Activated CD8-positive, alpha-beta T cell treated with anti-CD3 and anti-CD28 coated beads, Interleukin-2, amount 10 ng/mL, durations not matched to agents 7 days and 5 days (primary cell): ENCODE data around the gene SLC38A1. TPM values are rescaled to one million over a fixed set of nuclear protein-coding genes. Genes with fewer than 3 reads are reported as not detected.

ENCODE experiments used
- ATAC-seq: fragments of 150-1000 bp; cut with Tn5 transposase; one replicate; pipeline ENCODE4 v1.10.0; 2021; ENCODE audit warnings: moderate library complexity
- CTCF ChIA-PET: fragments of 350-600 bp; sonication (Branson Sonifier 250); formaldehyde crosslinking; loops from one replicate; lab custom pipeline; 2021; ENCODE audit warnings: antibody characterized with exemption; lab: Charles Lee
- POLR2A ChIA-PET: fragments of 350-600 bp; sonication (Branson Sonifier 250); formaldehyde crosslinking; loops from one replicate; lab custom pipeline; 2021; ENCODE audit warnings: antibody characterized with exemption; lab: Charles Lee
- DNase-seq: peaks from one replicate; pipeline ENCODE4 v3.0.0-alpha.2; 2020
- H3K27ac Mint-ChIP-seq: one replicate; pipeline ENCODE4 v1.8.0; 2021; ENCODE audit warnings: mild to moderate bottlenecking, mixed read lengths
- H3K27me3 Mint-ChIP-seq: one replicate; pipeline ENCODE4 v1.8.0; 2021; ENCODE audit warnings: low read depth, mixed read lengths
- H3K36me3 Mint-ChIP-seq: one replicate; pipeline ENCODE4 v1.8.0; 2021; ENCODE audit warnings: low read depth, mixed read lengths
- H3K4me1 Mint-ChIP-seq: one replicate; pipeline ENCODE4 v1.8.0; 2021; ENCODE audit warnings: low read depth, mixed read lengths
- H3K4me3 Mint-ChIP-seq: one replicate; pipeline ENCODE4 v1.8.0; 2021; ENCODE audit warnings: mild to moderate bottlenecking, mixed read lengths
- H3K9me3 Mint-ChIP-seq: one replicate; pipeline ENCODE4 v1.8.0; 2022; ENCODE audit warnings: mixed read lengths; ENCODE audit not compliant: insufficient read depth
- total RNA-seq, 2 experiments: library from RNA; stranded (reverse); gene quantifications; one replicate each; pipeline ENCODE4 v1.2.3, GENCODE V29; 2021

Gene SLC38A1
- total RNA-seq, 2 experiments from 2014 or later: 162 to 168 TPM

- POLR2A ChIA-PET: no interaction called here
- Mint-ChIP-seq H3K9me3 (no peaks in the 10 kb centered on the region), H3K27ac (no peak overlapping the region), H3K36me3 (no peaks in the 10 kb centered on the region), H3K27me3 (peaks cover 25% of the 10 kb centered on the region), H3K4me3 (no peak overlapping the region), H3K4me1 (no peaks in the 10 kb centered on the region)
- DNase-seq: no peak
- no peak for ATAC-seq
- CTCF ChIA-PET: interaction anchor here (1.3 kb wide), 1 partner anchor 8 kb away, joined by 11 read pairs; no protein-coding TSS in a partner anchor
Measured at GRCh38 chr12:46133751-46134150, 135.1 kb downstream of the SLC38A1 start.

Other genes with a start within 250 kb of the SLC38A1 start
- gene SLC38A2, start 103.7 kb upstream of the SLC38A1 start, total RNA-seq: 100 to 1,000 TPM; 194 to 200 TPM